Astrocyte (in vitro differentiated cells and primary cell): Measurements from ENCODE around the gene DCUN1D4. TPM values are rescaled to one million over a fixed set of nuclear protein-coding genes. Genes with fewer than 3 reads are reported as not detected.

Experiments
- DNase-seq: peaks from one replicate; pipeline ENCODE4 v3.0.0-alpha.2; 2010; ENCODE audit warnings: low read depth
- FAIRE-seq: peaks from 2 replicates; lab custom pipeline; 2011; peaks lifted over from hg19 to GRCh38; lab: Jason Lieb, UNC
- H2AFZ ChIP-seq: 2 replicates; pipeline ENCODE4 v1.6.0; 2012; ENCODE audit warnings: low read depth, low read length, inconsistent platforms
- H3K27ac ChIP-seq: 2 replicates; pipeline ENCODE4 v1.5.1; 2011; ENCODE audit warnings: low read depth, low read length, inconsistent platforms
- H3K27me3 ChIP-seq: 2 replicates; pipeline ENCODE4 v1.6.0; 2011; ENCODE audit warnings: low read length, inconsistent platforms; ENCODE audit not compliant: insufficient read depth
- H3K36me3 ChIP-seq: 2 replicates; pipeline ENCODE4 v1.5.1; 2011; ENCODE audit warnings: low read length, inconsistent platforms; ENCODE audit not compliant: insufficient read depth
- H3K4me1 ChIP-seq: 2 replicates; pipeline ENCODE4 v1.5.1; 2011; ENCODE audit warnings: low read length, inconsistent platforms; ENCODE audit not compliant: insufficient read depth
- H3K4me2 ChIP-seq: 2 replicates; pipeline ENCODE4 v1.6.0; 2012; ENCODE audit warnings: low read length, inconsistent platforms
- H3K4me3 ChIP-seq: 2 replicates; pipeline ENCODE4 v1.5.1; 2011; ENCODE audit warnings: low read depth, mild to moderate bottlenecking, low read length, inconsistent platforms; ENCODE audit not compliant: insufficient read depth
- H3K79me2 ChIP-seq: 2 replicates; pipeline ENCODE4 v1.6.0; 2012; ENCODE audit warnings: mild to moderate bottlenecking, low read length, inconsistent platforms; ENCODE audit not compliant: insufficient read depth
- H3K9ac ChIP-seq: 2 replicates; pipeline ENCODE4 v1.6.0; 2012; ENCODE audit warnings: mild to moderate bottlenecking, low read length, inconsistent platforms
- H3K9me3 ChIP-seq: 2 replicates; pipeline ENCODE4 v1.5.1; 2012; ENCODE audit warnings: low read depth, mild to moderate bottlenecking, low read length, inconsistent platforms; ENCODE audit not compliant: insufficient read depth
- H4K20me1 ChIP-seq: 2 replicates; pipeline ENCODE4 v1.6.0; 2012; ENCODE audit warnings: low read length, inconsistent platforms; ENCODE audit not compliant: insufficient read depth
- H3K27ac Mint-ChIP-seq: one replicate; pipeline ENCODE4 v1.8.0; 2021; ENCODE audit warnings: mild to moderate bottlenecking, mixed read lengths; ENCODE audit not compliant: unreplicated experiment
- H3K27me3 Mint-ChIP-seq: one replicate; pipeline ENCODE4 v1.8.0; 2021; ENCODE audit warnings: low read depth, mixed read lengths; ENCODE audit not compliant: unreplicated experiment
- H3K36me3 Mint-ChIP-seq: one replicate; pipeline ENCODE4 v1.8.0; 2021; ENCODE audit warnings: low read depth, mixed read lengths; ENCODE audit not compliant: unreplicated experiment
- H3K4me1 Mint-ChIP-seq: one replicate; pipeline ENCODE4 v1.8.0; 2021; ENCODE audit warnings: low read depth, mixed read lengths; ENCODE audit not compliant: unreplicated experiment
- H3K4me3 Mint-ChIP-seq: one replicate; pipeline ENCODE4 v1.8.0; 2021; ENCODE audit warnings: mild to moderate bottlenecking, moderate library complexity, mixed read lengths; ENCODE audit not compliant: unreplicated experiment
- H3K9me3 Mint-ChIP-seq: one replicate; pipeline ENCODE4 v1.8.0; 2021; ENCODE audit warnings: mild to moderate bottlenecking, mixed read lengths; ENCODE audit not compliant: unreplicated experiment
- CTCF ChIP-seq: IDR thresholded peaks from 2 replicates; pipeline ENCODE4 v1.5.1; 2011; ENCODE audit warnings: low read depth, mild to moderate bottlenecking, inconsistent platforms, low read length, moderate library complexity; ENCODE audit not compliant: insufficient read depth
- EZH2 ChIP-seq: IDR thresholded peaks from 2 replicates; pipeline ENCODE4 v1.6.1; 2012; ENCODE audit warnings: mild to moderate bottlenecking, low read length, inconsistent platforms; ENCODE audit not compliant: insufficient read depth
- total RNA-seq: library from RNA; stranded (reverse); gene quantifications from 2 replicates; pipeline ENCODE4 v1.2.1, GENCODE V29; 2021

Gene DCUN1D4
- total RNA-seq, 1 donor from 2014 or later: 59.0 TPM

- Histone ChIP-seq H3K27ac (no peak overlapping the region), H3K27me3 (no peaks in the 10 kb centered on the region), H3K36me3 (no peaks in the 10 kb centered on the region), H2AFZ (no peak overlapping the region), H3K79me2 (no peaks in the 10 kb centered on the region), H3K4me1 (peaks cover 10% of the 10 kb centered on the region), H3K9ac (no peak overlapping the region), H3K9me3 (no peaks in the 10 kb centered on the region), H3K4me2 (no peak overlapping the region), H4K20me1 (no peaks in the 10 kb centered on the region), H3K4me3 (no peak overlapping the region)
- TF ChIP-seq CTCF: no peak
- no peak for TF ChIP-seq EZH2
- Mint-ChIP-seq H3K4me1 (peaks cover 23% of the 10 kb centered on the region), H3K27ac (no peak overlapping the region), H3K4me3 (no peak overlapping the region), H3K36me3 (no peaks in the 10 kb centered on the region), H3K9me3 (peaks cover 4% of the 10 kb centered on the region), H3K27me3 (no peaks in the 10 kb centered on the region)
- FAIRE-seq (no peak), DNase-seq (peak; percentile 31)
Observed at GRCh38 chr4:51942108-51942832, 99.3 kb downstream of the DCUN1D4 start.

- Histone ChIP-seq H3K9me3 (no peaks in the 10 kb centered on the region), H3K27ac (no peak overlapping the region), H3K4me1 (peaks cover 10% of the 10 kb centered on the region), H3K27me3 (no peaks in the 10 kb centered on the region), H3K36me3 (no peaks in the 10 kb centered on the region), H3K4me3 (no peak overlapping the region), H4K20me1 (no peaks in the 10 kb centered on the region), H3K9ac (no peak overlapping the region), H3K79me2 (no peaks in the 10 kb centered on the region), H2AFZ (no peak overlapping the region), H3K4me2 (no peak overlapping the region)
- no peaks in the 10 kb centered on the region for H3K27me3 Mint-ChIP-seq
- FAIRE-seq (no peak), DNase-seq (no peak)
- H3K4me3 Mint-ChIP-seq: no peak overlapping the region
- peaks cover 4% of the 10 kb centered on the region for H3K9me3 Mint-ChIP-seq
- peaks cover 23% of the 10 kb centered on the region for H3K4me1 Mint-ChIP-seq
- H3K27ac Mint-ChIP-seq: no peak overlapping the region
- no peaks in the 10 kb centered on the region for H3K36me3 Mint-ChIP-seq
- TF ChIP-seq CTCF (no peak), EZH2 (no peak)
Observed at GRCh38 chr4:51942833-51943215, 99.9 kb downstream of the DCUN1D4 start.

- FAIRE-seq (peak; percentile 79), DNase-seq (peak; percentile 57)
- Mint-ChIP-seq H3K4me3 (no peak overlapping the region), H3K27me3 (no peaks in the 10 kb centered on the region), H3K27ac (no peak overlapping the region), H3K4me1 (peaks cover 23% of the 10 kb centered on the region), H3K36me3 (no peaks in the 10 kb centered on the region), H3K9me3 (peaks cover 4% of the 10 kb centered on the region)
- TF ChIP-seq CTCF (no peak), EZH2 (no peak)
- peaks cover 10% of the 10 kb centered on the region for H3K4me1 ChIP-seq
- H3K4me3 ChIP-seq: no peak overlapping the region
- no peaks in the 10 kb centered on the region for H4K20me1 ChIP-seq
- H3K27me3 ChIP-seq: no peaks in the 10 kb centered on the region
- H3K27ac ChIP-seq: no peak overlapping the region
- no peak overlapping the region for H3K4me2 ChIP-seq
- no peaks in the 10 kb centered on the region for H3K36me3 ChIP-seq
- H3K9me3 ChIP-seq: no peaks in the 10 kb centered on the region
- no peak overlapping the region for H3K9ac ChIP-seq
- no peaks in the 10 kb centered on the region for H3K79me2 ChIP-seq
- H2AFZ ChIP-seq: no peak overlapping the region
Observed at GRCh38 chr4:51943221-51943620, 100.3 kb downstream of the DCUN1D4 start.
